ENCODE data around the gene EAF2.
A peak's percentile ranks its signal among the peaks of the same experiment; 100 is the strongest.
"Not testable (repeated sequence)": the region's sequence is repeated elsewhere in the genome, so short reads cannot be mapped to it uniquely, and the experiment has no call there.

Gene EAF2

DNA sequence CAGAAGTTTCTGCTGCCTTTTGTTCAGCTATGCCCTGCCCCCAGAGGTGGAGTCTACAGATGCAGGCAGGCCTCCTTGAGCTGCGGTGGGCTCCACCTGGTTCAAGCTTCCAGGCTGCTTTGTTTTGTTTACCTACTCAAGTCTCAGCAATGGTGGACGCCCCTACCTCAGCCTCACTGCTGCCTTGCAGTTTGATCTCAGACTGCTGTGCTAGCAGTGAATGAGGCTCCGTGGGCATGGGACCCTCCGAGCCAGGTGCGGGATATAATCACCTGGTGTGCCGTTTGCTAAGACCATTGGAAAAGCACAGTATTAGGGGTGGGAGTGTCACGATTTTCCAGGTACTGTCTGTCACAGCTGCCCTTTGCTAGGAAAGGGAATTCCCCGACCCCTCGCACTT, 28.2 kb downstream of the EAF2 start:
- not testable (repeated sequence) for DNase-seq

DNA sequence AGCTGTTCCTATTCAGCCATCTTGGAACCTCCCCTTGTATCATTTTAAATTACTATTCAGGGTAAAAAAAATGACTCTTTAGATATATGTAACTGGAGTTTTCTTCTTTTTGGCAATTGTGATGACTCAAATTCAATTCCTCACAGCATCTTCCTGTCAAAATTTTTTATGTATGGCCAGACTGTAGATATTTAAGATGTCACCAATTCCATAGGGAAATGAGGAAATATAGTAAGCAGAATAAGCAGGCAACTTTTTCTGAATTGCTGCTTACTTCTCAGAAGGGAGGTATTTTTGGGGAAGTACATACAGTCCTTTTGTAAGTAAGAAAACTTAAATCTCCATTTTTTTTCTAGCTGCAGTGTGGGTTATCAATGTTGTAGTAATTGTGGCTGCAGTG, 28.8 kb downstream of the EAF2 start:
- DNase-seq = no peak

DNA sequence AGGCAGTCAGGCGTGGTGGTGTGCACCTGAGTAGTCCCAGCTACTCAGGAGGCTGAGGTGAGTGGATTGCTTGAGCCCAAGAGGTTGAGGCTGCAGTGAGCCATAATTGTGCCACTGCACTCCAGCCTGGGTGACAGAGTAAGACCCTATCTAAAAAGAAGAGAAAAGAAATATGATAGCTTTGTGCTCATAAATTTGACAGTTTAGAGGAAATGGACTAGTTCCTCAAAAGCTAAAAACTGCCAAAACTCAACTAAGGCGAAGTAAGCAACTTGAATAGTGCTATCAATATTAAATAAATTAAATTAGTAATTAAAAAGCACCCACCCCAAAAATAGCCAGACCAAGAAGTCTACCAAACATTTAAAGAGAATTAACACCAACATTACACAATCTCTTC, 34.7 kb downstream of the EAF2 start:
- DNase-seq = no peak

DNA sequence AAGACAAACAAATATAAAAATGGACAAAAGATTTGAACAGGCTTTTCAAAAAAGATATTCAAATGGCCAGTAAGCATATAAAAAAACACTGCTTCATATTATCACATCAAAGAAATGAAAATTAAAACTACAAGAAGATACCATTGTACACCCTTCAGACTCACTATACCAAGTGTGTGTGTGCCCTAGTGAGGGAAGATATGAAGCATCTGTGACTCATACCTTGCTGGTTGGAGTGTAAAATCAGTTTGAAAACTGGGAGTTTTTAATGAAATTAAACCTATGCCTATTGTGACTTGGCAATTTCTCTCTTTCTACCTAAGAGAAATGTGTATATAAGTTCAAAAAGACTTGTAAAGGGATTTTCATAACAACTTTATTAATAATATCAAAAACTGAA, 35.7 kb downstream of the EAF2 start:
- no peak for DNase-seq

DNA sequence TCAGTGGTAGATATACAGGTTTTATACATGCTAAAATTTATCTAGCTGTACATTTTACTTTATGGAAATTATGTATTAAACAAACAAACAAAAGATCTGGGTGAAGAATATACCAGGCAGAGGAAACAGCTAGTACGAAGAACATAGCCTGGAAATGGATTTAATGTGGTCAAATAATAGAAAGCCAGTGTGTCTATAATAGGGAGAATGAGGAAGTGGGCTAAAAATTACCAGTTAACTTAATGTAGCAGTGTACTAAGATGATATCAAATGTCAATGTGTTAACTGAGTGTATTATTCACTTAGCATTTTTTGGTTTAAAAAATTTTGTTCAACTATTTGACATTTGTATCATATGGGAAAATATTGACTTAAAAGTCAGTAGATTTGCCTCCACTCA, 36.4 kb downstream of the EAF2 start:
- no peak for DNase-seq

DNA sequence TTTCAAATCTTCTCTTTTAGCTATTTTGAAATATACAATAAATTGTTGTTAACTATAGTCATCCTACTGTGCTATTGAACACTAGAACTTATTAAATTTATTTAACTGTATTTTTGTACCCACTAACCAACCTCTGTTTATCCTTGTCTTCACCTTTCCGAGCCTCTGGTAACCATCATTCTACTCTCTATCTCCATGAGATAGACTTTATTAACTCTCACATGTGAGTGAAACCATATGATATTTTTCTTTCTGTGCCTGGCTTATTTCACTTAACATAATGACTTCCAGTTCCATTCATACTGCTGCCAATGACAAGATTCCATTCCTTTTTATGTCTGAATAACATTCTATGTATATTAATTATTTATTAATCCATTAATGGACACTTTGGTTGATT, 43.4 kb downstream of the EAF2 start:
- DNase-seq = no peak

DNA sequence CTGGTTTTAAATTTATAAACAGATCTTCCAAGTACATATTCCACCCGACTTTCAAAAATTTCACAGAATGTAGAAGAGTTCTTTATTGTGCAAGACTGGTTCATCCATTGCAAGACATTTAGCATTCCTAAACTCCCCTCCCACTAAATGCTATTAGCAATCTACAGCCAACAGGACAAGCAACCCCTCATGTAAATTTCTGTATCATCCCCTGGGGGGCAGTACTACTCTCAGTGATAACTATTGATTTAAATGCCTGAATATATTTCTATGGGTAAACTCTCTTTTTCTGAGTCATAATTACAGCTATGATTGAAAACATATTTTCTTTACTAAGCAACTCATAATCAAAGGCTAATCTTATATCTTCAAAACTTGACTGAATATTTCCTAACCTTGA, 48.5 kb downstream of the EAF2 start:
- no peak for DNase-seq

DNA sequence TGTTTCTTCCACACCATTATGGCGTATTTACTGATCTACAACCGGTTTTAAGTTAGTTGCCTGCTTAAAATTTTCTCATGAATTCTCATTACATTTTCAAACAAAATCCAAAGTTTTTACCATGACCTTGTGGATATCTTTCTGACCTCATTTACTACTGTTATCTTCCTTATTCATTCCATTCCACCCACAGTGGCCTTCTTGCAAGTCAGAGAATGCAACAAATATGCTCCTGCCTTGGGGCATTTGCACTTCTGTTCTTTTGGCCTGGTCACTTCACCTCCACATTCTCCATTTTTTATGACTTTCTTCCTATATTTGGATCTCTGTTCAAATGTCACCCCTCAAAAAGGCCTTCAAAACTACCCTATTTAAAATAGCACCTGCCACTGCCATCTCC, 50.4 kb downstream of the EAF2 start:
- DNase-seq = no peak

DNA sequence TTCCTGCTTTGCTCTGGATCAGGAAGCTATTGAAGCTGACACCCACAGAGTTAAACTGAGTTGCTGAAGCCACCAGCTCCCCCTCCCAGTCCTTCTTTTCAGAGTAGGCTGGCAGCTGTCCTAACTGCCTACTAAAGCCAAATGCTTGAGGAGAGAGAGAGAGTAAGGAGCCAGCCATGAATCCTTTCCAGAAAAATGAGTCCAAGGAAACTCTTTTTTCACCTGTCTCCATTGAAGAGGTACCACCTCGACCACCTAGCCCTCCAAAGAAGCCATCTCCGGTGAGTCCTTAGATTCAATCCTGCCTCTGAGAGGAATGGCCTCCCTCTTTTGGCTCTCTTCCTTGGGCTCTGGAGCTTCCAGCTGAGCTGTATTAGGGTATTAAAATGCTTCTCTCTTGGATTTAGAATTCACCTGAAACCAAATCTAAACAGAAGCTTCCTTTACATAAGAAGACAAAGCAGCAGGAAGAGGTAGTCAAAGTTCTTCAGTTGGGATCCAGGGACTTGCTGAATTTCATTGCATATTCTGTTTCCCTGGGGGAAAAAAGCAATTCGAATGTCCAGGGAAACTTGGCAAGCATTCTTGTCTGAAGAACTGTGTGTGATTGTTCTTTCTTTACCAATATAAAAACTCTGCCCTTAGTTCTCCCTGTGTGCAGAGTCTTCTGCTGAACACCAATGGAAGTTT, 59.4 kb downstream of the EAF2 start, which contains the start of gene SLC15A2:
Gene SLC15A2 (plus strand): TSS at position 101 of the 690 bp plus-strand sequence. CDS start 76 bp downstream, at position 177.
- DNase-seq = peak in 8 of 14 donors; percentile 5 to 38 (median 18)

DNA sequence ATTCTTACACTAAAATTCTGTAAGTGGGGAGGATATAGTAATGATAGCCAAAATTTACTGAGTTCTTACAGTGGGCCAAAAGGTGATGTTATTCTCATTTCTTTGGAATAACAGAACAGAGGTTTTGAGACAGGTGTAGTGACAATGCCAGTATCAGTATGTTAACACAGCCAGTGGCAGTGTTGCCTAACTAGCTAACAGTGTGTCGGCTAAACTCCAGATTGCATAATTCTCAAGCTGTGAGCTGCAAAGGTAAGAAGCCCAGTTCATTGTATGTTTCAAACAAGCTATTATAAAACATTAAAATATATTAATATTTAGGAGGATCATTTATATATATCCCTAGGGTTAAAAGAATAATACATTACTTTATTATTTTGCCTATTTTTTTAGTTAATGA, 60.1 kb downstream of the EAF2 start:
- no peak for DNase-seq

DNA sequence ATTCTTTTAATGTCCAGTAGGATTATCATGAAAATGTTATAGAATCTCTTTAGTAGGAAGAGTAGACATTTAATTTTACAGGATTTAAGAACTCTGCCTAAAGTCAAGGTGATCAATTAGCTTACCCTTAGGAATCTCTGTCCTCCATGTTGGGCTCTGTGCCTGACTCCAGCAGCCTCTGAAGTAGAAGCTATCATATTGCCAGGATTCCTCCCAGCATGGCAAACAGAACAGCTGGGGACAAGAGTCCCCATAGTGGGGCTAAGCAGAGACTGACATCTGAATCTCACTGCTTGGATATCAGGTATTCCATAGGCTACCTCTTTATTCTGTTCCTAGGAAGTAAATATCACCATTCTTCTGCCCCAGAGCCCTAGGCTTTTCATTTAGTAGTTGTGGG, 60.7 kb downstream of the EAF2 start:
- no peak for DNase-seq

DNA sequence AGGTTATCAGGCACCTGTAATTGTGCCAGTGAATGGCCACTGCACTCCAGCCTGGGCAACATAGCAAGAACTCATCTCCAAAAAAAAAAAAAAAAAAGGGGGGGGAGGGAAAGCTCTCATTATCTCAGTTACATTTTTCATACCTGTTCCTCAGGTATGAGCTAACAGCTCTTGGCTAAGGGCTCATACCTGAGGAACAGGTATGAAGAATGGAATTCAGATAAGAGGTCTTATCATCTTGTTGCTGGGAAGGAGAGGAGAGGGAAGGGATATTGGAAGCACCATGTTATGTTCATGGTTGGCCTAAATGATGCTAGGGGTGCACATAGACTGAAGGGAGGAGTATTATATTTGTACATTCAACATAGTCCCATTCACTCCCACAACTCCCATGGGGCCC, 61.8 kb downstream of the EAF2 start:
- DNase-seq = no peak

DNA sequence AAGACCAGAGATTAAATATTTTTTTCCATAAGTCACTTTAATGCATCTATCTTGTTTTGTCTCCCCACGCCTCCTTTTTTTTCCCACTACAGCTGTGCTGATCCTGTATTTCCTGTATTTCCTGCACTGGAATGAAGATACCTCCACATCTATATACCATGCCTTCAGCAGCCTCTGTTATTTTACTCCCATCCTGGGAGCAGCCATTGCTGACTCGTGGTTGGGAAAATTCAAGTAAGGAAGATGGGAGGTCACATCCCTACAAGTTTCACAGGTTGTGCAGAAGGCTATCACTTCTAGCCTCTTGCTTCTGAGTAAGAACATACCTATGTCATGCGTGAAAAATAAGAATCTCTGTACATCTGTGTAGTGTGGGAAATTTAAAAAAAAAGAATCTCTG, 62.3 kb downstream of the EAF2 start:
- no peak for DNase-seq

DNA sequence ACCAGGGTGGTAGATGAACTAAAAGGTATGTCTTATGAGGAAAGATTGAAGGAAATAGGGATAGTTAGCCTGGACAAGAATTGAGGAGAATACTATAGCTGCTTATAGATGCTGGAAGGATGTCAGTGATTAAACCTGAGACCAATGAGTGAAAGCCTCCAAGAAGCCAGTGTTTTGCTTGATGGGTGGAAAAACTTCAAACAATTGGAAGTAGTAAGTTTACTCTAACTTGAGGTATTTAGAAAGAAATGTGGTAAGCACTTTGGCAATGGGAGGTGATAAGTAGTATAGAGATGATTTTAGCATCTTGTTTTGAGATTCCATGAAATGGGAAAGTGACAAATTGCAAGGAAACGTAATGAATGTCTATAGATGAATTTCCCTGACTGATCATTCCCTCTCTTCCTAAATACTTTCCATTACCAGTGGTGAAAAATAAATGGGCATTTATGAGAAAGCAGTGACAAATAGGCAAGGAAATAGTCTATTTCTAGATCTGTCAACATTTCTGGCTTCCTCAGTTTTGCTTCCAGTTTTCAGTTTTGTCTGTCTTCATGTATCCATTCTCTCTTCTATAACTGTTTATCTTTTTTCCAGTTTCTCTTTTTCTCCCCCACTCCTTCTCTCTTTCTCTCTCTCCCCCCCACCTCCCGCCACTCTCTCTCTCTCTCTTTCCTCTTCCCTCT, 78.4 kb downstream of the EAF2 start:
- DNase-seq = no peak

DNA sequence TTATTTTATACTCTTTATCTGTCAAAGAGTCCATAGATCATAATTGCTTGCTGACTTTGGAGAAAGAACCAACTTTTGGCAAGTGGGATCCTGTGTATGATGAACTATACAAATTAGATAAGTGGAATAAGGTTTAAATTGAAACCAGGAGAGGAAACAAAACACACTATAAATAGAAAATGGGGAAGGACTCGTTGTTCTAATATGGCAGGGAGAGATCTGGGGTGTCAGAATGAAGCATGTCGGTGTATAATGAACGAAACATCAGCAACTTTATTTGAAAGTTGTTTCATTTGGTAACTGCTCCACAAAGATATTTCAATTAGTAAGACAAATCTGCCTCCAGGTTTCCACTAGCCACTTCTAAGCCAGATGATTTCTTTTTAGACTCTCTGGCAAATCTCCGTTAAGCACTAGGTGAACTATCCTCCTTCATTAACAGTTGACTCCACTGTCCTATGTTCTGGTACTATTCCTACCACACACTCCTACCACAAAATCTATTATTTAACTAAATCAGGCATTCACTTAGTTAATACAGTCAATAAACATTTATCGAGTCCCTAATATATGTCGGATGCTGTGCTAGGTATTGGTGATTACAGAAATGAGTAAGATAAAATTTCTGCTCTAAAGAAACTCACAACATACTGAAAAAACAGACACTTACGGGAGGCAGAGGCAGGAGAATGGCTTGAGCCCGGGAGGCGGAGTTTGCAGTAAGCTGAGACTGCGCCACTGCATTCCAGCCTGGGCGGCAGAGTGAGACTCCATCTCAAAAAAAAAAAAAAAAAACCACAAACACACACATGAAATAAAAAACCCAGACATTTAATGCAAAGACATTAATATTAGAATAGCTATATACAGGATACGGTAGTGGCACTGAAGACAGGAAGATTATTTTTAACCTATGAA, 79.3 kb downstream of the EAF2 start:
- DNase-seq = no peak

DNA sequence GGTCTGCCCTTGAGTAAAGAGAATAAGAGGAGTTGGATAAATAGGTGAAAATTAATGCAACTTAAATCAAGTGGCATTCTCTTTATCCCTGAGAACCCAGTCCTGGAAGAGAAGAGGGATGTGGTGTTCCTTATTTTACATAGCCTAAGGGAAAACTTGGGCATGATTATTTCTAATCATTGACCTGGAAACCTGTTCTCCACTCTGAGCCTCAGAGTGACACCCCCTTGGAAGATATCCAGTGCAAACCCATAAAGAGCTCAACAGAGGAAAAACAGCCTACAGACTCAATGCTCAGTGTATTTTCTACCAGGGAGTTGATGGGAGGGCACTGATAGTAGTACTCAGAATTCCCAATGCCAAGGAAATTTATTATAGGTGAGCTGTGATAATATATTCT, 81.2 kb downstream of the EAF2 start:
- DNase-seq = peak in 1 of 14 donors; percentile 1

DNA sequence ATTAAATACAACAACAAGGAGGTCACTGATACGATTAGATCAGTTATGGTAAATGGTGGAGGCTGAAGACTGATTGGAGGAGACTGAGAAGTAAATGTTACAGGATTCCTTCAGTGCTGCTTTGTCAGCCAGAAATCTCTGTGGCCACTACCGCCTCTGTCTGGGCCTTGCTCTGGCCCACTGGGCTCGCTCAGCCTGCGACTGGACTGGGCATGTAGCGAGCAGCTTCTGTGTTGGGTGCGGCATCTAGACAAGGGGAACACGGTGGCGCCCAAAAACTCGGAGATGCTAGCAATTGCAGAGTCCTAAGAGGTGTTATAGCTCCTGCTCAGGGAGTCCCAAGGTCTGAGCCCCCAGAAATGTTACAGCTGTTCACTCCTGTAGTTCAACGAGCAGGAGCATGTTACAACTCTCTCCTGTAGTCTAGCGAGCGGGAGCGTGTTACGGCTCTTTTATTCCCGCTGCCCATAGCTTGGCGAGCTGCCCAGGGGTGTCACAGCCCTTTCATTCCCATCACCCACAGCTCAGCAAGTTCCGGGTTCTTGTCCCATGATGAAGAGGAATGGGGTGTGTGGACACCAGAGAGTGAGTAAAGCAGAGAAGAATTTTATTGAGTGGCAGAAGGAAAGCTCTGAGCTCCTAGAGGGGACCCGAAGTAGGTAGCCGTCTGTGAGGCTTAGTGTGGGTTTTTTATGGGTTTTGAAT, 83.9 kb downstream of the EAF2 start:
- no peak for DNase-seq

DNA sequence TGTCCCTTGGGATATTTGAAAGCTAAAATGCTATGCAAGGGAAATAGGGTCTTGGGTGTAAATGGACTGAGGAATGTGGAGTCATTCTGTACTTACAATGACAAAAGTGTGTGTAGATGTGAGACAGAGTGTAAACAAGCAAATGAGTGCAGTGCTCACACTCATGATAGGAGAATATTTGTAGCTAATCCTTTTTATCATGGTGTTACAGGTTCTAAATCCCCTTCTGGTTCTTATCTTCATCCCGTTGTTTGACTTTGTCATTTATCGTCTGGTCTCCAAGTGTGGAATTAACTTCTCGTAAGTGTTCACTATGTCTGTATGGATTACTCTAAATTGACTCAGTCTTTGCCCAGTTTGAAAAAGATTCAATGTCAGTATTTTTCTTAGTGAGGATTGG, 89.7 kb downstream of the EAF2 start:
- DNase-seq = no peak

DNA sequence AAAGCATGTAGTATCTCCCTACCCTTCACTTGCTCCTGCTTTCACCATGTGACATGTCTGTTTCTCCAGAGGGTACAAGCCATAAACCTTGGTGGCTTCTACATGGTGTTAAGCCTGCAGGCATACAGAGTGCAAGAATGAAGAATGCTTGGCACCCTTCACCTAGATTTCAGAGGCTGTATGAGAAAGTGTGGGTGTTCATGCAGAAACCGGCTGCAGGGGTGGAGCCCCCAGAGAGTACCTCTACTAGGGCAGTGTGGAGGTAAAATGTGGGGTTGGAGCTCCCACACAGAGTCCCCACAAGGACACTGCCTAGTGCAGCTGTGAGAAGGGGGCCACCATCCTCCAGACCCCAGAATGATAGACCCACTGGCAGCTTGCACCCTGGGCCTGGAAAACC, 91.4 kb downstream of the EAF2 start:
- no peak for DNase-seq
